ENCODE results near the gene SLC6A7.

Gene SLC6A7

DNA sequence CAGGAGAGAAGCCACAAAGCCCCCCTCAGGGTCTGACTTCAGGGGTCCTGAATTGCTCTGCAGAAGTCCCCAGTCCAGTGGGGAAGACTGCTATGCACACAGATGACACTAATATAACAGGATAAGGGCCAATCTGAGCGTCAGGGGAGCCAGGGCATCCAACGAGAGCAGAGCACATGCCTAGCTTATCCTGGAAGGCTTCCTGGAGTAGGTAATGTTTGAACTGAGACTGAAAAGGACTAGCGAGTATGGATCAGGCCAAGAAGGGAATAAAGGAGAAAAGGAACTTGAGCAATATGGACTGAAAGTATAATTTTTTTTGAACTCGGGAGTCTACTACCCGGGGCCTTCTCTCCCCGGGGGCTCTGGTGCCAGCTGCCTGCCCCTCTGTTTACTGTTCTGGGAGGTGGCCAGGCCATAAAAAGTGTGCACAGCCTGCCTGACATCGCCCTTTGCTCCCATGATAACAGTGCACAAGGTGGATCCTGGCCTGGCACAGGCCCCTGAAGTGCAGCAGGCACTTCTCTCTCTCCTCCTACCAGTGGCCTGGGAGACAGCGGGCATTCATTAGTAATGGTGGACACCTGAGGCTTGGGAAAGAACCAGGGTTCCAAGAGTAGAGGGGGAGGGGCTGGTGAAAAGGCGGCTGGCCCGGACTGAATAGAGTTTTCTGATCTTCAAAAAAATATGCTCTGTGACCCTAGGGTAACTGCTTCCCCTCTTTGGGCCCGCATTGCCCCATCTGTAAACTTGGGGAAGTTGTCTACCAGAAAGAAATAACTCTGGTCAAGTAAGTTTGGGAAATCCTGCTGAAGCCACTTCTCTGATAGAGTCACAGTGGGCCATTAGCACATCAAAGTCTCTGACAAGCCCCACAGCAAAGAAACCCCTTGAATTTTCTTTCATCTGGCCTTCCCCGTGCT, 4.6 kb upstream of the SLC6A7 start:
- TF ChIP-seq, protein P1, sequence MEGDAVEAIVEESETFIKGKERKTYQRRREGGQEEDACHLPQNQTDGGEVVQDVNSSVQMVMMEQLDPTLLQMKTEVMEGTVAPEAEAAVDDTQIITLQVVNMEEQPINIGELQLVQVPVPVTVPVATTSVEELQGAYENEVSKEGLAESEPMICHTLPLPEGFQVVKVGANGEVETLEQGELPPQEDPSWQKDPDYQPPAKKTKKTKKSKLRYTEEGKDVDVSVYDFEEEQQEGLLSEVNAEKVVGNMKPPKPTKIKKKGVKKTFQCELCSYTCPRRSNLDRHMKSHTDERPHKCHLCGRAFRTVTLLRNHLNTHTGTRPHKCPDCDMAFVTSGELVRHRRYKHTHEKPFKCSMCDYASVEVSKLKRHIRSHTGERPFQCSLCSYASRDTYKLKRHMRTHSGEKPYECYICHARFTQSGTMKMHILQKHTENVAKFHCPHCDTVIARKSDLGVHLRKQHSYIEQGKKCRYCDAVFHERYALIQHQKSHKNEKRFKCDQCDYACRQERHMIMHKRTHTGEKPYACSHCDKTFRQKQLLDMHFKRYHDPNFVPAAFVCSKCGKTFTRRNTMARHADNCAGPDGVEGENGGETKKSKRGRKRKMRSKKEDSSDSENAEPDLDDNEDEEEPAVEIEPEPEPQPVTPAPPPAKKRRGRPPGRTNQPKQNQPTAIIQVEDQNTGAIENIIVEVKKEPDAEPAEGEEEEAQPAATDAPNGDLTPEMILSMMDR (IDR thresholded peaks at IDR 0.05; ENCODE audit: low read depth, low read length), result no peak
- no peak for DNase-seq (ENCODE audit: extremely low read depth, low read depth)

DNA sequence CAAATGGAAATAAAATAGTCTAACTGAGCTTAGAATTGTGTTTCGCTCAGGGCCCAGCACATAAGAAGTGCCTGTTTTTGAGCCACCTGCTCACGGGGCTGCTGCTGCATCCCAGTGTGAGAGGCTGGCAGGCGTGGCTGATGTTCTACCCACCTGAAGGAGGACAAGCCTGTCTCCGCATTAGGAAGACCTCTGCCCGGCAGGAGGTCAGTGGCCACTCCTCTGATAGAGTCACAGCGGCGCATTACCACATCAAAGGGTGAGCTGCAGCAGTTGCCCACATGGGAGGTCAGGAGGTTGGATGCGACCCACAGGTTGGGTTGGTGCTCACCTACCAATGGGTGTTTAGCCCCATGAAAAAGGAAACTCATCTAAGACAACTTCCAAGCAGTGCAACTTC, 3.7 kb upstream of the SLC6A7 start:
- no peak for DNase-seq (ENCODE audit: extremely low read depth, low read depth)

DNA sequence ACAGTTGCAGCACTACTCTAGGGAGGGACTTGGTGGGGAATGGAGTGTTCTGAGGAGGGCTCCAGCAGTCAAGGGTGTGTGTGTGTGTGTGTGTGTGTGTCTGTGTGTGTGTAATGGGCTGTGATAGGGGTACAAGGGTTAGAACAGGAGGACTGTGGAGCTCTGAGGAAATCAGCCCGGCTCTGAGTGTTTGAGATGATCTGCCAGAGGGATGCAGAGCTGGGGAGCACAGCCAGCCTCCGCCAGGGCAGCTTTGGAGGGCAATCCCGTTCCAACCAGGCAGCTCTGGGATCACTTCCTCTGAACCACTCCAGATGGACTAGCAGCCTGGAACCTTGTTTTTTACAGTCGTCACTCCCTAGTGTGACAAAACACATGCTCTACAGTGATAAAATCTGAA, 3.0 kb upstream of the SLC6A7 start:
- TF ChIP-seq, protein P1 (IDR thresholded peaks at IDR 0.05; ENCODE audit: low read depth, low read length), result no peak
- DNase-seq (ENCODE audit: extremely low read depth, low read depth), result no peak

More for the DNA sequence above, 3.7 kb upstream of the SLC6A7 start:
- TF ChIP-seq, protein P1 (IDR thresholded peaks at IDR 0.05; ENCODE audit: low read depth, low read length), result no peak

DNA sequence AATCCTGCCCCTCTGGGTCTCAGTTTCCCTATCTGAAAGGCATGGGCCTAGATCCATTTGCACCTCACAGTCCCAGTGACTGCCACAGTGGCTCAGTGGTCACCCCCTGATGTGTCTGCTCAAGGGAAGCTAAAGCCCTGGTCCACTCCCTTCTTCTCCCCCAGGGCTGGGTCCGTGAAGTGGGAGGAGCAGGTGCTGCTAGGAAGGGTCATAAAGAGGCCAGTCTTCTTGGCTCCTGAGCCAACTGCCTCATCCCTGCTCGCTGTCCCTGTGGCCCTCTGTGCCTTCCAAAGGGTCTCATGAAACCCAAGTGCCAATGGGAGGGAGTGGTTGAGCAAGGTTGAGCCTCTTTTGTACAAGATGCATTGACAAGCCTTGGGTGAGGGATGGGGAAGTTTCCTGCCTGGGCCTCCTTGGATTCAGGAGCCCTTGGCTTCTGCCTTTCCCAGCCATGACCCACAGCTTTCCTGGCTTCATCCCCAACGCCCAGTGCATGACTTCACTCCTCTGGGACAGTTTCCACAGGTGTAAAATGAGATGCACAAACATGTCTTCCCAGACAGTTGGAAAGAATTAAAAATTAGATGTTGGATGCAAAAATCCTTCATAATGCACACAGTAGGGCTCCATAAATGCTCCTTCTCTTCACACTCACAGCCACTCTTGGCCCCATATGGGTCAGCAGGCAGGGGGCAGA, 1.6 kb upstream of the SLC6A7 start:
- TF ChIP-seq, protein P1 (IDR thresholded peaks at IDR 0.05; ENCODE audit: low read depth, low read length), result no peak
- no peak for DNase-seq (ENCODE audit: extremely low read depth, low read depth)

DNA sequence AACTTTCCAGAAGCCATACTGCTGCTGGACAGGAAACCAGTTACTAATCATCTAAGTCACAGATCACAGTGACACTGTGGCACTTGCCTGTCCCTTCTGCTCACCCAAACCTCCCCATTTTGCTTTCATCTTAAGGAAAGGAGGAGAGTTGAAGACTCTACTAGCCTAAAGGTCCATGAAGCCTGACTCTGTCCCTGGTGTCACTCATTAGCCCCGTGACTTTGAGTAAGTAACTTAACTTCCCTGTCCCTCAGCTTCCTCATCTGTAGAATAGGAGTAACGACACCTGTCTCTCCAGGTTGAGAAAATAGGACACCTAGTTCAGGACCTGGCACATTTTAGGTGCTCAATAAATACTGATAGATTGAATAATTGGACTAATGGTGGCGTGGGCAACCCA, 536 bp upstream of the SLC6A7 start:
- TF ChIP-seq, protein P1 (IDR thresholded peaks at IDR 0.05; ENCODE audit: low read depth, low read length), result no peak
- no peak for DNase-seq (ENCODE audit: extremely low read depth, low read depth)

DNA sequence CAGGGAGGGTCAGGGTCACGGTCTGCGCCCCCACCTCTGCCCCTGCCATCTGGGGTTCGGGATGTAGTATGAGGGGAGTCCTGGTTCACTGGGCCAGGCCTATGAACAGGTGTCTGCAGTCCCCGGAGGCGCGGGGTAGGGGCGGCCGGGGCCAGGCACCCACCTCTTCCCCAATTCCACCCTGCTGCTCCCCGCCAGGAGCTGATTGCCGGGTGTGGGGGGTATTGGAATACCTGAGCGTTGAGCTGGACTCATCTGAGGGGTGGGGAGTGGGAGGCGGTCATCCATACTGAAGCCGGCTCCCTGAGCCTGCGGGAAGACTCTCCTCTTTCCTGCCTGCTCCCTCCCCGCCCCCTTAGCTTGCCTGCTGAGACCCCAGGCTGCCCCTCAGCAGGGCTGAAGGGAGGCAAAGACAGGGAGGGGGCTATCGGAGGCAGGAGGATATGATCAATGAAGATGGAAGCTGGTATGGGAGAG, 679 bp downstream of the SLC6A7 start:
- TF ChIP-seq, protein P1 (IDR thresholded peaks at IDR 0.05; ENCODE audit: low read depth, low read length), result no peak
- DNase-seq (ENCODE audit: extremely low read depth, low read depth), result no peak

DNA sequence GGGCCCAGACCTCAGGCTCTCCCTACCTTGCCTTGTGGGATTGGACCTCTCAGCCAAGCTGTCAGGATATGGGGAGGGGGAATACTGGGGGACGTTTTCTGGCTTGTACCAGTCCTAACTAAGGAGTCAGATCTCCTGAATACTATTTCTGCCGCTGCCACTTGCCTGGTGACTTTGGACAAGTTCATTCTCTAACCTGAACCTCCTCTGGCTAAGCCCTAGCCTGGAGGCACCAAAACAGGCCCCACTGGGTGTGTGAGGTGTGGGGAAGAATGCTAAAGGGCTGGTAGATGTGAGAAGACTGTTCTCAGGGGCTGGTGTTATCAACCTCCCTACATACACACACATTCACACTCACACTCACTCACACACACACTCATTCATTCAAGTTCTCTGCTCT, 1.1 kb downstream of the SLC6A7 start:
- no peak for DNase-seq (ENCODE audit: extremely low read depth, low read depth)
- TF ChIP-seq, protein P1 (IDR thresholded peaks at IDR 0.05; ENCODE audit: low read depth, low read length), result no peak

Measured in AG09319 (cell line).